Retinal pigment epithelial cell (primary cell): ENCODE results near the gene C12orf43.

Experiments used
- DNase-seq: peaks from one replicate; pipeline ENCODE4 v3.0.0-alpha.2; 2010; ENCODE audit warnings: low read depth
- H3K4me3 ChIP-seq: 2 replicates; pipeline ENCODE4 v1.5.1; 2011; ENCODE audit warnings: mild to moderate bottlenecking, low read length, control low read depth, moderate library complexity
- CTCF ChIP-seq: conservative IDR thresholded peaks from 2 replicates; pipeline ENCODE4 v1.5.1; 2011; ENCODE audit warnings: low read depth, low read length, control low read depth, inconsistent platforms

C12orf43 gene

DNA sequence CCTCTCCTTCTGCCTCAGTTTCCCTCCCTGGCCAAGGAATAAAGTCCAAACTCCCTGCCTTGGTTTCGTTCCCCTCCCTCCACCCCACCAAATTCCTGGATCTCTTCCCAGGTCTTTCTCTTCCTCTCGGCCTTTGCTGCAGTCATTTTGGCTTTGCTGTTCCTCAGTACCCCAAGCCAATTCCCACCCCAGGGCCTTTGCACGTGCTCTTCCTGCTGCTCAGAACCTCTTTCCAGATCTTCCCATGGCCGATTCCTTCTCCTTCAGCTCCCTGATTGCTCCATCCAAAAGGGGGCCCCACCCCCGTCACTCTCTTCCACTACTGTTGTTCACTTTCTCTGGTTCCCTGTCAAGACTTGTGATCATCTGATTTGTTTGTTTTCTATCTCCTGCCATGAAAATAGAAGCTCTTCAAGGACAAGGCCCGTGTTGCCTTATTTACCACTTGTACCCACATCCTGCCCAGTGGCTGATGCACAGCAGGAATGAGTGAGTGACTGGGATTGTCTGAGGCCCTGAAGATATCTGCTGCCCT lies 34.8 kb downstream of the C12orf43 start:
- DNase-seq, result no peak
- TF ChIP-seq CTCF, result no peak
- no peak overlapping the region for H3K4me3 ChIP-seq

DNA sequence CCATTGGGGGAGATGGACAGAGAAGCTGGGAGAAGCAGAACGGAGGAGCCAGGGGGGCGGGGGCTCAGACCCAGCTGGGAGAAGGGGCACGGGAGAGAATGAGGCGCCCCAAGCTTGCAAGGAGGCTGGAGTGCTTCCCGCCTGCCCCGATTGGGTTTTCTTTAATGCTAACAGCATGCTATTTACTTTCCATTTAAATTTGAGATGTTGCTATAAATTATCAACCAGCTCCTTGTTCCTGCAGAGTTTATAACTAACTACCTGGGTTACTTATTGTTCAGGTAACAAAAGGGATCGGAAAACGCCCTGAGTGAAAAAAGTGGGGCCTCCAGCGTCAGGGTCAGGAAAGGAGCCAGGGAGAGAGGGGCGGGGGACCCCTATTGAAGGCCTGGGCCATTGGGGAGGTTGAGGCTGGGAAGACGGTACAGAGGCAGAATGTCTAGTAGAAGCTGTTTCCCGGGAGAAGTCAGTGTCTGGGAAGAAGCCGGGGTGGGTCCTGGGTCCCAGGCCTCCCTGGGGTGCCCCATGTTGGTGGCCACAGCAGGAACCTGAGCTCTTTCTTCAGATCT lies 35.4 kb downstream of the C12orf43 start:
- no peak for TF ChIP-seq CTCF
- no peak overlapping the region for H3K4me3 ChIP-seq
- no peak for DNase-seq

- no peak for DNase-seq
- no peak for TF ChIP-seq CTCF
- no peak overlapping the region for H3K4me3 ChIP-seq
These were observed 36.2 kb downstream of the C12orf43 start for GRCh38 chr12:120979862-120980696.

DNA sequence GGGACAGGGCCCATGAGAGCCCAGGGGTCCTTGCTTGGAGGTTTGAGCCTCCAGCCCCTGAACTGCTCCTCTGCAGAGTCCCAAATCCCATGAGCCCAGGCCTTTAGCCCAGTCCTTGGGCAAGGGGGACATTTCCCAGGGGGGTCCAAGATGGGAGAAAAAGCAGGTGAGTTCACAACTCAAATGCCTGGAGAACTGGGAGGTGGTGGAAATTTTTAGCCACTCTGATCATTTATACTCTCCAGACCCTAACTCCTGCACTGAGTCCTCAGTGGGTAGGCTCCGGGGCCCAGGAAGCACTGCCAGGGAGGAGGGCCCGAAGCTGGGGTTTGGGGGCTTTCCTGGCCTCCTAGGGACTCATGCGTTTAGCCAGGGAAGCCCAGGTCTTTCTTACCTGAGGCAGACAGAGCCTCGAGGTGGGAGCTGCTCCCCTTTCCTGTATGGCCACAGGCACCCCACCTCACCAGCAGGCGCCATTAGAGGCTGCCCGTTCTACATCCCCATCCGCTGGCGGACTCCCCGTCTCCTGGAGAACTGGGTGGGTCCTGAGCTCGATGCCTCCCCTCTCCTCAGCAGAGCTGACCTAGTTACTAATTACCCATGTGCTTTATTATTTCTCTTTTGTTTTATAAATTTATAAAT lies 36.9 kb downstream of the C12orf43 start:
- TF ChIP-seq CTCF, result no peak
- no peak for DNase-seq
- H3K4me3 ChIP-seq, result no peak overlapping the region

DNA sequence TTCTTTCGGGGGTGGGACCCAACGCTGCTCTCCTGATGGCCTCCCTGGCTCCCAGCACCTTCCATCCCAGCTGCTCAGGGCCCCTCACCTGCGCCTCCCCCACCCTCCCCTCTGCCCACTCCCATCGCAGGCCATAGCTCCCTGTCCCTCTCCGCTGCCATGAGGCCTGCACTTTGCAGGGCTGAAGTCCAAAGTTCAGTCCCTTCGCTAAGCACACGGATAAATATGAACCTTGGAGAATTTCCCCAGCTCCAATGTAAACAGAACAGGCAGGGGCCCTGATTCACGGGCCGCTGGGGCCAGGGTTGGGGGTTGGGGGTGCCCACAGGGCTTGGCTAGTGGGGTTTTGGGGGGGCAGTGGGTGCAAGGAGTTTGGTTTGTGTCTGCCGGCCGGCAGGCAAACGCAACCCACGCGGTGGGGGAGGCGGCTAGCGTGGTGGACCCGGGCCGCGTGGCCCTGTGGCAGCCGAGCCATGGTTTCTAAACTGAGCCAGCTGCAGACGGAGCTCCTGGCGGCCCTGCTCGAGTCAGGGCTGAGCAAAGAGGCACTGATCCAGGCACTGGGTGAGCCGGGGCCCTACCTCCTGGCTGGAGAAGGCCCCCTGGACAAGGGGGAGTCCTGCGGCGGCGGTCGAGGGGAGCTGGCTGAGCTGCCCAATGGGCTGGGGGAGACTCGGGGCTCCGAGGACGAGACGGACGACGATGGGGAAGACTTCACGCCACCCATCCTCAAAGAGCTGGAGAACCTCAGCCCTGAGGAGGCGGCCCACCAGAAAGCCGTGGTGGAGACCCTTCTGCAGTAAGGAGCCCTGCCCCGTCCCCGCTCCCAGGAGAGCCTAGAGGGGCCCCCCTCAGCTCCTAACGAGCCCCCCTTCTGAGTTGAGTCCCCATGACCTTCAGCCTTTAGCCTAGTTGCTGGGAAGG lies 37.7 kb downstream of the C12orf43 start, which contains the start of gene HNF1A:
TSS of gene HNF1A (plus strand) at position 248 of the 924 bp plus-strand sequence. CDS start at position 474, 226 bp downstream.
- no peak for DNase-seq
- TF ChIP-seq CTCF, result no peak
- H3K4me3 ChIP-seq, result no peak within 1 kb of the TSS

GRCh38 chr12:120977531-120978295 lies 38.6 kb downstream of the C12orf43 start:
- no peak for DNase-seq
- no peak overlapping the region for H3K4me3 ChIP-seq

More at GRCh38 chr12:120977531-120978295, 38.6 kb downstream of the C12orf43 start:
- TF ChIP-seq CTCF, result no peak
